MM.1S (cell line): Measurements from ENCODE around the gene PLXDC2.

ENCODE experiments used
- DNase-seq: peaks from one replicate; pipeline ENCODE4 v3.0.0-alpha.2; 2015
- H2AFZ ChIP-seq: fragments of 300-600 bp; sonication (generic); 2 replicates; pipeline ENCODE4 v1.6.0; 2016; ENCODE audit warnings: antibody characterized with exemption, low read length
- H3F3A ChIP-seq: fragments of 300-600 bp; sonication (generic); 2 replicates; pipeline ENCODE4 v1.6.1; 2016; ENCODE audit warnings: mild to moderate bottlenecking, antibody characterized with exemption, low read length, moderate library complexity, mixed read lengths; ENCODE audit not compliant: insufficient read depth
- H3K27ac ChIP-seq: fragments of 300-600 bp; sonication (generic); 2 replicates; pipeline ENCODE4 v1.5.1; 2016; ENCODE audit warnings: mild to moderate bottlenecking, low read length
- H3K27me3 ChIP-seq: fragments of 300-600 bp; sonication (generic); replicated peaks from 2 replicates; pipeline ENCODE4 v1.6.0; 2016; ENCODE audit warnings: low read length; ENCODE audit not compliant: insufficient read depth
- H3K36me3 ChIP-seq: fragments of 300-600 bp; sonication (generic); replicated peaks from 2 replicates; pipeline ENCODE4 v1.6.1; 2016; ENCODE audit warnings: mild to moderate bottlenecking, low read length, mixed read lengths; ENCODE audit not compliant: insufficient read depth
- H3K4me1 ChIP-seq: fragments of 300-600 bp; sonication (generic); 2 replicates; pipeline ENCODE4 v1.6.1; 2016; ENCODE audit warnings: low read length, mixed read lengths
- H3K4me2 ChIP-seq: fragments of 300-600 bp; sonication (generic); 2 replicates; pipeline ENCODE4 v1.6.0; 2016; ENCODE audit warnings: low read depth, low read length
- H3K4me3 ChIP-seq: fragments of 300-600 bp; sonication (generic); 2 replicates; pipeline ENCODE4 v1.5.1; 2016; ENCODE audit warnings: low read length, mixed read lengths
- H3K79me2 ChIP-seq: fragments of 300-600 bp; sonication (generic); 2 replicates; pipeline ENCODE4 v1.6.1; 2016; ENCODE audit warnings: mixed run types, low read length, mixed read lengths
- H3K9ac ChIP-seq: fragments of 300-600 bp; sonication (generic); 2 replicates; pipeline ENCODE4 v1.6.1; 2016; ENCODE audit warnings: low read length, mixed read lengths
- H3K9me2 ChIP-seq: fragments of 300-600 bp; sonication (generic); replicated peaks from 2 replicates; pipeline ENCODE4 v1.6.1; 2016; ENCODE audit warnings: mild to moderate bottlenecking, low read length, mixed read lengths; ENCODE audit not compliant: insufficient read depth
- H3K9me3 ChIP-seq: fragments of 300-600 bp; sonication (generic); replicated peaks from 2 replicates; pipeline ENCODE4 v1.6.1; 2016; ENCODE audit warnings: mild to moderate bottlenecking, low read length, mixed read lengths; ENCODE audit not compliant: insufficient read depth
- H4K20me1 ChIP-seq: fragments of 300-600 bp; sonication (generic); 2 replicates; pipeline ENCODE4 v1.6.1; 2016; ENCODE audit warnings: mild to moderate bottlenecking, low read length, moderate library complexity, mixed read lengths; ENCODE audit not compliant: insufficient read depth
- EZH2 ChIP-seq: fragments of 300-600 bp; sonication (generic); optimal IDR thresholded peaks from 2 replicates; pipeline ENCODE3; 2017; ENCODE audit warnings: low read depth, mild to moderate bottlenecking, antibody characterized with exemption, low read length, mixed read lengths
- EZH2phosphoT487 ChIP-seq: fragments of 300-600 bp; sonication (generic); IDR thresholded peaks from 2 replicates; pipeline ENCODE4 v1.6.1; 2018; ENCODE audit warnings: antibody characterized with exemption, low read length
- TF ChIP-seq, protein P1 (sequence below): fragments of 300-600 bp; sonication (generic); IDR thresholded peaks from 2 replicates; pipeline ENCODE4 v1.5.1; 2016; ENCODE audit warnings: antibody characterized with exemption, low read length, mixed read lengths

PLXDC2 gene

DNA sequence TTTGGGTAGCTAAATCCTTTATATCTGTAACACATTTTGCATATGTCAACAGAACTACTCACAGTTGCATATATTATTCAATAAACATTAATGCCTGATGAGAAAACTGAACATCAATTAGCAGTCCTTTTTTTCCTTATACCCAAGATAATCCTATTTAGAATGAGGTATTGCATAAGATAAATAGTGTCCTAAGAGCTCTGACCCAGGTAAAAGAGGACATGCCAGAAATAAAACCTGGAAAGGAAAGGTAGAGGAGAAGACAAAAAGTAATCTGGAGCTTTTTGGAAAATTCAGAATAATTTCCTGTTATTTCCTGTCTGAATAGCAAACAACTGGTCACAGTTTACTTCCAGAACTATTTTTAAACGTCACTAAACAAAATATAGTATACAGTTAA lies 204.4 kb downstream of the PLXDC2 start:
- Histone ChIP-seq H3K9me2 (no peaks in the 10 kb centered on the region), H3K4me3 (no peak overlapping the region), H3K27me3 (no peaks in the 10 kb centered on the region), H3K27ac (no peak overlapping the region), H3K79me2 (no peaks in the 10 kb centered on the region), H3F3A (no peaks in the 10 kb centered on the region), H3K36me3 (no peaks in the 10 kb centered on the region), H3K9ac (no peak overlapping the region), H3K4me1 (no peaks in the 10 kb centered on the region), H4K20me1 (no peaks in the 10 kb centered on the region), H2AFZ (no peak overlapping the region), H3K4me2 (no peak overlapping the region), H3K9me3 (no peaks in the 10 kb centered on the region)
- TF ChIP-seq, protein P1, sequence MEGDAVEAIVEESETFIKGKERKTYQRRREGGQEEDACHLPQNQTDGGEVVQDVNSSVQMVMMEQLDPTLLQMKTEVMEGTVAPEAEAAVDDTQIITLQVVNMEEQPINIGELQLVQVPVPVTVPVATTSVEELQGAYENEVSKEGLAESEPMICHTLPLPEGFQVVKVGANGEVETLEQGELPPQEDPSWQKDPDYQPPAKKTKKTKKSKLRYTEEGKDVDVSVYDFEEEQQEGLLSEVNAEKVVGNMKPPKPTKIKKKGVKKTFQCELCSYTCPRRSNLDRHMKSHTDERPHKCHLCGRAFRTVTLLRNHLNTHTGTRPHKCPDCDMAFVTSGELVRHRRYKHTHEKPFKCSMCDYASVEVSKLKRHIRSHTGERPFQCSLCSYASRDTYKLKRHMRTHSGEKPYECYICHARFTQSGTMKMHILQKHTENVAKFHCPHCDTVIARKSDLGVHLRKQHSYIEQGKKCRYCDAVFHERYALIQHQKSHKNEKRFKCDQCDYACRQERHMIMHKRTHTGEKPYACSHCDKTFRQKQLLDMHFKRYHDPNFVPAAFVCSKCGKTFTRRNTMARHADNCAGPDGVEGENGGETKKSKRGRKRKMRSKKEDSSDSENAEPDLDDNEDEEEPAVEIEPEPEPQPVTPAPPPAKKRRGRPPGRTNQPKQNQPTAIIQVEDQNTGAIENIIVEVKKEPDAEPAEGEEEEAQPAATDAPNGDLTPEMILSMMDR = no peak
- TF ChIP-seq EZH2 = no peak
- TF ChIP-seq EZH2phosphoT487 = no peak
- DNase-seq = no peak

GRCh38 chr10:20029523-20029922 lies 213.3 kb downstream of the PLXDC2 start:
- Histone ChIP-seq H2AFZ (no peak overlapping the region), H3K4me1 (no peaks in the 10 kb centered on the region), H3K4me2 (no peak overlapping the region), H3K9me2 (no peaks in the 10 kb centered on the region), H3K27ac (no peak overlapping the region), H3K4me3 (no peak overlapping the region), H4K20me1 (no peaks in the 10 kb centered on the region), H3K9me3 (no peaks in the 10 kb centered on the region), H3K27me3 (no peaks in the 10 kb centered on the region), H3F3A (no peaks in the 10 kb centered on the region), H3K79me2 (no peaks in the 10 kb centered on the region), H3K36me3 (no peaks in the 10 kb centered on the region), H3K9ac (no peak overlapping the region)
- no peak for DNase-seq
- no peak for TF ChIP-seq EZH2phosphoT487
- TF ChIP-seq, protein P1 = no peak

DNA sequence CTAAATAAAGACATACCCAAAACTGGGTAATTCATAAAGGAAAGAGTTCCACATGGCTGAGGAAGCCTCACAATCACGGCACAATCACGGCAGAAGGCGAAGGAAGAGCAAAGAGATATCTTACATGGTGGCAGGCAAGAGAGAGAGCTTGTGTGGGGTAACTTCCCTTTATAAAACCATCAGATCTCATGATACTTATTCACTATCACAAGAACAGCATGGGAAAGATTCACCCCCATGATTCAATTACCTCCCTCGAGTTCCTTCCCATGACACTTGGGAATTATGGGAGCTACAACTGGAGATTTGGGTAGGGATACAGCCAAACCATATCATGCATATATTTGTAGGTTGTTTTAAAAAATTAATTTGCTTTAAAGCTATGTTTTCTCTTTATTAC lies 217.2 kb downstream of the PLXDC2 start:
- no peak overlapping the region for H3K9ac ChIP-seq
- no peaks in the 10 kb centered on the region for H3K79me2 ChIP-seq
- H3K27ac ChIP-seq = no peak overlapping the region
- H3K27me3 ChIP-seq = no peaks in the 10 kb centered on the region
- H3K9me2 ChIP-seq = no peaks in the 10 kb centered on the region
- H3K4me2 ChIP-seq = no peak overlapping the region
- H3F3A ChIP-seq = no peaks in the 10 kb centered on the region
- no peaks in the 10 kb centered on the region for H3K9me3 ChIP-seq
- H4K20me1 ChIP-seq = no peaks in the 10 kb centered on the region
- H3K36me3 ChIP-seq = no peaks in the 10 kb centered on the region
- no peak for DNase-seq
- no peak overlapping the region for H3K4me3 ChIP-seq
- H3K4me1 ChIP-seq = no peaks in the 10 kb centered on the region
- TF ChIP-seq, protein P1 = no peak
- no peak for TF ChIP-seq EZH2
- TF ChIP-seq EZH2phosphoT487 = no peak
- no peak overlapping the region for H2AFZ ChIP-seq
